ENCODE measurements around the gene TCERG1. TPM values are rescaled to one million over a fixed set of nuclear protein-coding genes. Genes with fewer than 3 reads are reported as not detected.
A peak's percentile ranks its signal among the peaks of the same experiment; 100 is the strongest.

The TCERG1 gene
- total RNA-seq, 1 donor from 2014 or later, result 227 TPM

DNA sequence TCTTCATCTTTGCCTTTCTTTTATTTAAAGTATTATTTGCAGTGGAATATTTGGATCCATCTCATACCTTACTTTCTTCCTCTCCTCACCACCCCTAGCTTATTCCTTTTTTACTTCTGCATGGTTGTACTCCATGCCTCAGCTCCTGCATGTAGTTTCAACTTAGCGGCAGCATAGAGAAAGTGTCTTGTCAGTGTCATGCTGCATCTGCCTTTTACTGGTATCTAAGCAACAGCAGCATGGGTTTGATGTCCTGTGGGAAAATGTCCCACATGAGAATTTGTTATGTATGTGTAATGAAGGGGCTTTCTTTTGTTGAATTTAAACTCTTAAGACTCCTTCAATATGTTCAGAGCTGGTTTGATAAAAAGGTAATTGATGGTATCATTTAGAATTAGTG, 20.6 kb downstream of the TCERG1 start:
- Histone ChIP-seq H3K9ac (no peak overlapping the region), H3F3A (ENCODE audit: low read depth) (peaks cover 20% of the 10 kb centered on the region), H2AFZ (replicated peaks) (no peak overlapping the region), H3K4me3 (no peak overlapping the region), H3K36me3 (peaks cover 54% of the 10 kb centered on the region), H3K9me3 (ENCODE audit: low read depth) (no peaks in the 10 kb centered on the region), H3K79me2 (ENCODE audit: low read depth) (peaks cover 51% of the 10 kb centered on the region), H3K27me3 (no peaks in the 10 kb centered on the region), H4K20me1 (ENCODE audit: low read depth) (peaks cover 26% of the 10 kb centered on the region), H3K4me2 (no peak overlapping the region), H3K4me1 (no peaks in the 10 kb centered on the region), H3K27ac (no peak overlapping the region)
- TF ChIP-seq, protein P1, sequence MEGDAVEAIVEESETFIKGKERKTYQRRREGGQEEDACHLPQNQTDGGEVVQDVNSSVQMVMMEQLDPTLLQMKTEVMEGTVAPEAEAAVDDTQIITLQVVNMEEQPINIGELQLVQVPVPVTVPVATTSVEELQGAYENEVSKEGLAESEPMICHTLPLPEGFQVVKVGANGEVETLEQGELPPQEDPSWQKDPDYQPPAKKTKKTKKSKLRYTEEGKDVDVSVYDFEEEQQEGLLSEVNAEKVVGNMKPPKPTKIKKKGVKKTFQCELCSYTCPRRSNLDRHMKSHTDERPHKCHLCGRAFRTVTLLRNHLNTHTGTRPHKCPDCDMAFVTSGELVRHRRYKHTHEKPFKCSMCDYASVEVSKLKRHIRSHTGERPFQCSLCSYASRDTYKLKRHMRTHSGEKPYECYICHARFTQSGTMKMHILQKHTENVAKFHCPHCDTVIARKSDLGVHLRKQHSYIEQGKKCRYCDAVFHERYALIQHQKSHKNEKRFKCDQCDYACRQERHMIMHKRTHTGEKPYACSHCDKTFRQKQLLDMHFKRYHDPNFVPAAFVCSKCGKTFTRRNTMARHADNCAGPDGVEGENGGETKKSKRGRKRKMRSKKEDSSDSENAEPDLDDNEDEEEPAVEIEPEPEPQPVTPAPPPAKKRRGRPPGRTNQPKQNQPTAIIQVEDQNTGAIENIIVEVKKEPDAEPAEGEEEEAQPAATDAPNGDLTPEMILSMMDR (IDR thresholded peaks at IDR 0.05), result no peak
- TF ChIP-seq EZH2phosphoT487 (IDR thresholded peaks at IDR 0.05), result no peak
- TF ChIP-seq EZH2 (IDR thresholded peaks at IDR 0.05), result no peak
- peaks cover 11% of the 10 kb centered on the region for H3K4me1 Mint-ChIP-seq
- H3K9me3 Mint-ChIP-seq, result no peaks in the 10 kb centered on the region
- no peak overlapping the region for H3K4me3 Mint-ChIP-seq
- no peaks in the 10 kb centered on the region for H3K27me3 Mint-ChIP-seq (ENCODE audit: insufficient read depth, low read depth)
- H3K27ac Mint-ChIP-seq, result no peak overlapping the region
- H3K36me3 Mint-ChIP-seq, result peaks cover 34% of the 10 kb centered on the region
- DNase-seq (ENCODE audit: low spot score), result no peak

DNA sequence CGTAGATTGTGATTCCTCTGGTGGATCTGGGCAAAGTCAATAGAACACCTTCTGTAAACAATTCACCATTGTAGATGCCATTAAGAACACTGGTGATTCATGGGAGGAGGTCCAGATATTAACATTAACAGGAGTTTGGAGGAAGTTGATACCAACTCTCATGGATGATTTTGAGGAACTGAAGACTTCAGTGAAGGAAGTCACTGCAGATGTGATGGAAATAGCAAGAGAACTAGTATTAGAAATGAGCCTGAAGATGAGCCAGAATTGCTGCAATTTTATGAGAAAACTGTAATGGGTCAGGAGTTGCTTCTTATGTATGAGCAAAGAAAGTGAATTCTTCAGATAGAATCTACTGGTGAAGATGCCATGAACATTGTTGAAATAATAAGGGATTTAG, 26.9 kb downstream of the TCERG1 start:
- Histone ChIP-seq H3K4me3 (no peak overlapping the region), H3K4me2 (no peak overlapping the region), H3K27me3 (no peaks in the 10 kb centered on the region), H3K9ac (no peak overlapping the region), H2AFZ (replicated peaks) (no peak overlapping the region), H3K79me2 (ENCODE audit: low read depth) (no peaks in the 10 kb centered on the region), H4K20me1 (ENCODE audit: low read depth) (peaks cover 13% of the 10 kb centered on the region), H3F3A (ENCODE audit: low read depth) (no peaks in the 10 kb centered on the region), H3K4me1 (no peaks in the 10 kb centered on the region), H3K36me3 (peaks cover 34% of the 10 kb centered on the region), H3K9me3 (ENCODE audit: low read depth) (no peaks in the 10 kb centered on the region), H3K27ac (no peak overlapping the region)
- TF ChIP-seq, protein P1 (IDR thresholded peaks at IDR 0.05), result no peak
- TF ChIP-seq EZH2 (IDR thresholded peaks at IDR 0.05) (no peak), EZH2phosphoT487 (IDR thresholded peaks at IDR 0.05) (no peak)
- no peaks in the 10 kb centered on the region for H3K4me1 Mint-ChIP-seq
- peaks cover 37% of the 10 kb centered on the region for H3K36me3 Mint-ChIP-seq
- no peak overlapping the region for H3K4me3 Mint-ChIP-seq
- no peaks in the 10 kb centered on the region for H3K9me3 Mint-ChIP-seq
- no peaks in the 10 kb centered on the region for H3K27me3 Mint-ChIP-seq (ENCODE audit: insufficient read depth, low read depth)
- no peak overlapping the region for H3K27ac Mint-ChIP-seq
- no peak for DNase-seq (ENCODE audit: low spot score)

DNA sequence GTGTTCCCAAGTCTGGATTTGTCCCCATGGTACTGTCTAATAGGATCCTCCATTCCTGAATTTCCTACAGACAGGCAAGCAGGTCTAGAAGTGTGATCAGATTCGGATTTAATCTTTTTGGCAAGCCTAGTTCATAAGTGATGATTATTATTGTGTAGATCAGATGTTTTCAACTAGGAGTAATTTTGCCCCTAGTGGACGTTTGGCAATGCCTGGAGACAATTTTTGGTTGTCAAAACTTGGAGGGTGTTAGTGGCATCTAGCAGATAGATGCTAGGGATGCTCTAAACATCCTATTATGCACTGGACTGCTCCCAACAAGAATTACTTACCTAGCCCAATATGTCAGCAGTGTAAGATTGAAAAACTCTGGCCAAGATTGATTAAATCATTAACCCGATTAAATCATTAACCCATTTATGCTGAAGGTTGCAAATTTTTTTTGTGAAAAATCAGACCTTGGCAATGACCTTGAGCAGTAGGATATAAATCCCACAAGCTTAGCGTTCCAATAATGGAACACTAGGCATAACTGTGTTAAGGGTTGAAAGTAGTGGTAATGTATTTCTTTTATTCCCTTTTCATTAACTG, 28.2 kb downstream of the TCERG1 start:
- Histone ChIP-seq H3K4me2 (no peak overlapping the region), H3K27me3 (no peaks in the 10 kb centered on the region), H3K4me1 (no peaks in the 10 kb centered on the region), H3K27ac (no peak overlapping the region), H3K36me3 (peaks cover 24% of the 10 kb centered on the region), H4K20me1 (ENCODE audit: low read depth) (peaks cover 13% of the 10 kb centered on the region), H3K79me2 (ENCODE audit: low read depth) (no peaks in the 10 kb centered on the region), H3F3A (ENCODE audit: low read depth) (no peaks in the 10 kb centered on the region), H2AFZ (replicated peaks) (no peak overlapping the region), H3K4me3 (no peak overlapping the region), H3K9me3 (ENCODE audit: low read depth) (no peaks in the 10 kb centered on the region), H3K9ac (no peak overlapping the region)
- Mint-ChIP-seq H3K27ac (no peak overlapping the region), H3K27me3 (ENCODE audit: insufficient read depth, low read depth) (no peaks in the 10 kb centered on the region), H3K36me3 (peaks cover 40% of the 10 kb centered on the region), H3K4me1 (no peaks in the 10 kb centered on the region), H3K9me3 (no peaks in the 10 kb centered on the region), H3K4me3 (no peak overlapping the region)
- TF ChIP-seq EZH2 (IDR thresholded peaks at IDR 0.05), result no peak
- TF ChIP-seq, protein P1 (IDR thresholded peaks at IDR 0.05), result peak; percentile 32
- no peak for DNase-seq (ENCODE audit: low spot score)
